ENCODE results near the gene NOLC1. TPM values are rescaled to one million over a fixed set of nuclear protein-coding genes. Genes with fewer than 3 reads are reported as not detected.

The NOLC1 gene
- total and polyA plus RNA-seq, 2 of the 13 experiments (the other 11 are each of a cell fraction or from before 2014, with no cell fraction given) = 50.6 to 81.0 TPM

- peak; percentile 59; the same call in 1 of the 2 replicates for TF ChIP-seq ZNF414 (CRISPR knock-in tag; IDR thresholded peaks at IDR 0.05)
- no peak for TF ChIP-seq MAFG (CRISPR knock-in tag; IDR thresholded peaks at IDR 0.05)
- TF ChIP-seq DPF2 (CRISPR knock-in tag; IDR thresholded peaks at IDR 0.05; ENCODE audit: borderline replicate concordance, low read depth) = no peak
- TF ChIP-seq ZNF782 (CRISPR knock-in tag; IDR thresholded peaks at IDR 0.05; ENCODE audit: borderline replicate concordance) = no peak
- TF ChIP-seq GTF2F1 (IDR thresholded peaks at IDR 0.05; ENCODE audit: low read length) = no peak
- TF ChIP-seq RFX5 (IDR thresholded peaks at IDR 0.05; ENCODE audit: low read depth, low read length) = no peak
- no peak for TF ChIP-seq KDM6A (CRISPR knock-in tag; IDR thresholded peaks at IDR 0.05; ENCODE audit: low read depth)
- peak; percentile 97 for TF ChIP-seq THAP11 (CRISPR knock-in tag; IDR thresholded peaks at IDR 0.05)
- TF ChIP-seq ZNF496 (CRISPR knock-in tag; IDR thresholded peaks at IDR 0.05; ENCODE audit: insufficient replicate concordance) = no peak
- no peak for TF ChIP-seq MBNL3 (CRISPR knock-in tag; conservative IDR thresholded peaks at IDR 0.05)
- peak; percentile 81 for TF ChIP-seq AKAP8 (CRISPR knock-in tag; IDR thresholded peaks at IDR 0.05)
- peak; percentile 72; the same call in 1 of the 2 replicates for TF ChIP-seq SMAD1 (CRISPR knock-in tag; IDR thresholded peaks at IDR 0.05; ENCODE audit: borderline replicate concordance, low read depth)
- peak; percentile 45; the same call in 1 of the 2 replicates for TF ChIP-seq ZNF788 (CRISPR knock-in tag; IDR thresholded peaks at IDR 0.05; ENCODE audit: borderline replicate concordance)
- TF ChIP-seq ZNF7 (CRISPR knock-in tag; IDR thresholded peaks at IDR 0.05) = no peak
- no peak for TF ChIP-seq ATF5 (CRISPR knock-in tag; IDR thresholded peaks at IDR 0.05; ENCODE audit: low read depth)
- 0 out of 2 replicates have a peak, but pooled peaks have one; percentile 17 for TF ChIP-seq ZNF280D (CRISPR knock-in tag; IDR thresholded peaks at IDR 0.05)
- no peak for TF ChIP-seq FOXA1 (IDR thresholded peaks at IDR 0.05)
- peak; percentile 31; the same call in 1 of the 2 replicates for TF ChIP-seq FOXA1 (CRISPR knock-in tag; IDR thresholded peaks at IDR 0.05)
- no peak for TF ChIP-seq ZFP62 (CRISPR knock-in tag; IDR thresholded peaks at IDR 0.05)
- TF ChIP-seq NONO (IDR thresholded peaks at IDR 0.05) = no peak
- TF ChIP-seq NONO (CRISPR knock-in tag; conservative IDR thresholded peaks at IDR 0.05) = peak; percentile 96
- peak; percentile 39; the same call in 1 of the 2 replicates for TF ChIP-seq ZNF746 (CRISPR knock-in tag; IDR thresholded peaks at IDR 0.05)
- TF ChIP-seq ZSCAN29 (CRISPR knock-in tag; conservative IDR thresholded peaks at IDR 0.05) = no peak
- TF ChIP-seq FOSL1 (CRISPR knock-in tag; IDR thresholded peaks at IDR 0.05; ENCODE audit: borderline replicate concordance) = peak; percentile 47; the same call in 1 of the 2 replicates
- TF ChIP-seq YEATS4 (CRISPR knock-in tag; IDR thresholded peaks at IDR 0.05; ENCODE audit: borderline replicate concordance) = peak; percentile 97
- TF ChIP-seq SOX13 (IDR thresholded peaks at IDR 0.05) = no peak
- TF ChIP-seq SOX13 (CRISPR knock-in tag; conservative IDR thresholded peaks at IDR 0.05 in 1 of 2, IDR thresholded peaks at IDR 0.05 in 1 of 2) = peak; percentile 60 to 84; a peak in 2 of 4 replicates
- TF ChIP-seq PRPF4 (IDR thresholded peaks at IDR 0.05; ENCODE audit: low read depth, low read length, poor library complexity, severe bottlenecking) = no peak
These were observed at the start of gene NOLC1 (continued) for GRCh38 chr10:102151774-102152544.

Measured in HepG2 (cell line).